ENCODE results near the gene CGRRF1.

Gene CGRRF1

GRCh38 chr14:54537651-54538050 lies 27.9 kb downstream of the CGRRF1 start:
- H3K4me3 ChIP-seq (ENCODE audit: low read depth, low read length) = no peak overlapping the region
- TF ChIP-seq, protein P1, sequence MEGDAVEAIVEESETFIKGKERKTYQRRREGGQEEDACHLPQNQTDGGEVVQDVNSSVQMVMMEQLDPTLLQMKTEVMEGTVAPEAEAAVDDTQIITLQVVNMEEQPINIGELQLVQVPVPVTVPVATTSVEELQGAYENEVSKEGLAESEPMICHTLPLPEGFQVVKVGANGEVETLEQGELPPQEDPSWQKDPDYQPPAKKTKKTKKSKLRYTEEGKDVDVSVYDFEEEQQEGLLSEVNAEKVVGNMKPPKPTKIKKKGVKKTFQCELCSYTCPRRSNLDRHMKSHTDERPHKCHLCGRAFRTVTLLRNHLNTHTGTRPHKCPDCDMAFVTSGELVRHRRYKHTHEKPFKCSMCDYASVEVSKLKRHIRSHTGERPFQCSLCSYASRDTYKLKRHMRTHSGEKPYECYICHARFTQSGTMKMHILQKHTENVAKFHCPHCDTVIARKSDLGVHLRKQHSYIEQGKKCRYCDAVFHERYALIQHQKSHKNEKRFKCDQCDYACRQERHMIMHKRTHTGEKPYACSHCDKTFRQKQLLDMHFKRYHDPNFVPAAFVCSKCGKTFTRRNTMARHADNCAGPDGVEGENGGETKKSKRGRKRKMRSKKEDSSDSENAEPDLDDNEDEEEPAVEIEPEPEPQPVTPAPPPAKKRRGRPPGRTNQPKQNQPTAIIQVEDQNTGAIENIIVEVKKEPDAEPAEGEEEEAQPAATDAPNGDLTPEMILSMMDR (IDR thresholded peaks at IDR 0.05; ENCODE audit: borderline replicate concordance, insufficient read depth, low read depth, low read length) = no peak

DNA sequence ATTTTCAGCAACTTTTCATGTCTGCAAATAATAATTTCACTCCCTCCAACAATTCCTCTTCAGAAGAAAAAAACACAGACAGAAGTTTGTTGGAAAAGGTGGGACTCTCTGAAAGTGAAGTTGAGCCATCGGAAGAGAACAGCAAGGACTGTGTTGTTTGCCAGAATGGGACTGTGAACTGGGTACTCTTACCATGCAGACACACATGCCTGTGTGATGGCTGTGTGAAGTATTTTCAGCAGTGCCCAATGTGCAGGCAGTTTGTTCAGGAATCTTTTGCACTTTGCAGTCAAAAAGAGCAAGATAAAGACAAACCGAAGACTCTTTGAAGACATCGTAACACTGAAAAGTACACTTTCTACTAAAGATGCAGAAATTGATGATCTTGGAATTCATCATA lies 28.3 kb downstream of the CGRRF1 start:
- no peak overlapping the region for H3K4me3 ChIP-seq (ENCODE audit: low read depth, low read length)
- TF ChIP-seq, protein P1 (IDR thresholded peaks at IDR 0.05; ENCODE audit: borderline replicate concordance, insufficient read depth, low read depth, low read length) = no peak

DNA sequence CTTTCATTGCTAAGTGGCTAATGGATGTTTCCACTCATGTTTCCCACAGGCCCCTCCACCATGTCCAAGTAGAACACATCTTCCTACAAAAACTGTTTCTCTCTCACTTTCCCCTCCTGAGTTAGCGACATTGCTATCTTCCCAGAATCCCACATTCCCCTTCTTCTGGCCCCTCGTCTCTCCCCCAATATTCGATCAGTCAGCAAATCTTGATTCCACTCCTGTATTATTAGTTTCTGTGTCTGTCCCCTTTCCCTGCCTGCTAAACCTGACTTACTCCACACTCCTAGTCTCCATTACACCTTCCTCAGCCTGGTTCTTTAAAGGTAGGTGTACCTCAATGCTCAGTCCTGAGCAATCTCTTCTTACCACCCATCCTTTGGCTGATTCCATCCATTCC lies 37.9 kb downstream of the CGRRF1 start:
- TF ChIP-seq, protein P1 (IDR thresholded peaks at IDR 0.05; ENCODE audit: borderline replicate concordance, insufficient read depth, low read depth, low read length) = no peak
- H3K4me3 ChIP-seq (ENCODE audit: low read depth, low read length) = no peak overlapping the region

DNA sequence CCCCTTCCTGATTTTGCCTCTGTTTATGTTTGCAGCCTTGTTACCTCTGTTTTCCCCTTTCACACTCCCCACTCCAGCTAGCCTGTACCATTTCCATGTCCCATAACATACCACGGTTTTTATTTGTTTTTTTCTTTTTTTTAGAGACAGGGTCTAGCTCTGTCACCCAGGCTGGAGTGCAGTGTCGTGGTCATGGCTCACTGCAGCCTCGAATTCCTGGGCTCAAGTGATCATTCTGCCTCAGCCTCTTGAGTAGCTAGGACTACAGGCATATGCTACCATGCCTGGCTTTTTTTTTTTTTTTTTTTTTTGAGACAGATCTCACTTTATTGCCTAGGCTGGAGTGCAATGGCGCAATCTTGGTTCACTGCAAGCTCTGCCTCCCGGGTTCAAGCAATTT lies 38.8 kb downstream of the CGRRF1 start:
- TF ChIP-seq, protein P1 (IDR thresholded peaks at IDR 0.05; ENCODE audit: borderline replicate concordance, insufficient read depth, low read depth, low read length) = no peak

GRCh38 chr14:54549862-54550261 lies 40.2 kb downstream of the CGRRF1 start:
- TF ChIP-seq, protein P1 (IDR thresholded peaks at IDR 0.05; ENCODE audit: borderline replicate concordance, insufficient read depth, low read depth, low read length) = no peak
- no peak overlapping the region for H3K4me3 ChIP-seq (ENCODE audit: low read depth, low read length)

More for the DNA sequence above, 38.8 kb downstream of the CGRRF1 start:
- H3K4me3 ChIP-seq (ENCODE audit: low read depth, low read length) = no peak overlapping the region

- H3K4me3 ChIP-seq (ENCODE audit: low read depth, low read length) = no peak overlapping the region
- TF ChIP-seq, protein P1 (IDR thresholded peaks at IDR 0.05; ENCODE audit: borderline replicate concordance, insufficient read depth, low read depth, low read length) = no peak
Observed at GRCh38 chr14:54550514-54550913, 40.8 kb downstream of the CGRRF1 start.

- no peak overlapping the region for H3K4me3 ChIP-seq (ENCODE audit: low read depth, low read length)
- TF ChIP-seq, protein P1 (IDR thresholded peaks at IDR 0.05; ENCODE audit: borderline replicate concordance, insufficient read depth, low read depth, low read length) = no peak
Observed at GRCh38 chr14:54554401-54554800, 44.7 kb downstream of the CGRRF1 start.

Measured in GM12875 (cell line).